ENCODE results near the gene FAM72A. TPM values are rescaled to one million over a fixed set of nuclear protein-coding genes. Genes with fewer than 3 reads are reported as not detected.

Gene FAM72A
- total RNA-seq, 2 donors from 2014 or later: 0.27 to 2.2 TPM

Other genes with a start within 250 kb of the FAM72A start
- gene RAB7B, start 199.4 kb downstream of the FAM72A start, total RNA-seq: 10 to 100 TPM; 16.1 to 17.5 TPM
- not detected for gene CTSE, start 178.9 kb downstream of the FAM72A start, total RNA-seq
- 1 to 10 TPM in 1 of 2 donors, not detected in 1; 3.9 TPM for gene RHEX, start 149.7 kb downstream of the FAM72A start, total RNA-seq
- not detected for gene AVPR1B, start 85.5 kb downstream of the FAM72A start, total RNA-seq
- gene SRGAP2, start 702 bp upstream of the FAM72A start, total RNA-seq: 10 to 100 TPM; 14.4 to 28.1 TPM